GM19395 (cell line): ENCODE measurements around the gene REL.
"Not testable (repeated sequence)": the region's sequence is repeated elsewhere in the genome, so short reads cannot be mapped to it uniquely, and the experiment has no call there.

Source experiments
- ATAC-seq: cut with Tn5 transposase; IDR thresholded peaks from one replicate; pipeline ENCODE4 v1.9.1; 2021; ENCODE audit warnings: mild to moderate bottlenecking, moderate library complexity; ENCODE audit not compliant: unreplicated experiment

REL gene

DNA sequence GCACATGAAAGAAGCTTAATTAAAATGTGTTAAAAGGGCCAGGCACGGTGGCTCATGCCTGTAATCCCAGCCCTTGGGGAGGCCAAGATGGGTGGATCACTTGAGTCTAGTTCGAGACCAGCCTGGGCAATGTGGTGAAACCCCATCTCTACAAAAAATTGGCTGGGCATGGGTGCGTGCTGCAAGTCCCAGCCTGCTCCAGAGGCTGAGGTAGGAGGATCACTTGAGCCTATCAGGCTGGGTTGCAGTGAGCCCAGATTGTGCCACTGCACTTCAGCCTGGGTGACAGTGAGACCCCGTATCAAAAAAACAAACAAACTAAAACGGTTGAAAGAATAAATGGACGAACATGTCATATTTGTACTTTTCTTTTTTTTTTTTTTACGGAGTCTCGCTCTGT, 26.0 kb downstream of the REL start:
- ATAC-seq, result no peak

DNA sequence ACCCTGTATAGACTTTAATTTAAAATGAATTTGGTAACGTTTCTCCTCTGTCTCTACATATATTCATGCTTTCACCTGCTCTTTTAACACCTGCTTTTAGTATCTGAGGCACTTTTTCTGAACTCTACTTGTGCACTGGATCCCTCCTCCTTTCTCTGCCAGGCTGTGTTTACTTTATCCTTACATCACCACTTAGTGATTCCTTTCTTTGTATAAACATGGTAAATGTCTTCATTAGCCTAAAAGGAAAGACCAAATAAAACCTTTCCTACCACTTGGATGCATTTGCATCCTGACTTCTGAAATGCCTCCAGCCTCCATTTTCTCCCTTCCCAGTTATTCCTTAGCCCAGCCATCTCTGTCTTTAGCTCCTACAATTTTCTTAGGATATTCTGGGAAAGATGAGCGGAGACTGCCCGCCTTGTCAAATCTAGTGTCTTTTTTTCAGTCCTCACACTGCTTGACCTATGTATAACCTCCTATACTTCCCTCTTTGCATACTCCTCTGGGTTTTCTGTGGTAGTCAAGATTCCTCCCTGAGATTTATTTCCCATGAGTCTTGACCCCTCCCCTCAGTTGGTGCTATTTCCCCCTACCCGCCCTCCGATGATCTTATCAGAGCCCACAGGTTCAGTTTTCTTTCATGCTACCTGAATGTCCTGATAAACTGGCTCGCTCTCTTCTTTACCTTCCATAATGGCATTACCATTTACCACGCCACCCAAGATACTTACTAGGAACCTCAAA, 44.8 kb downstream of the REL start:
- ATAC-seq, result no peak

DNA sequence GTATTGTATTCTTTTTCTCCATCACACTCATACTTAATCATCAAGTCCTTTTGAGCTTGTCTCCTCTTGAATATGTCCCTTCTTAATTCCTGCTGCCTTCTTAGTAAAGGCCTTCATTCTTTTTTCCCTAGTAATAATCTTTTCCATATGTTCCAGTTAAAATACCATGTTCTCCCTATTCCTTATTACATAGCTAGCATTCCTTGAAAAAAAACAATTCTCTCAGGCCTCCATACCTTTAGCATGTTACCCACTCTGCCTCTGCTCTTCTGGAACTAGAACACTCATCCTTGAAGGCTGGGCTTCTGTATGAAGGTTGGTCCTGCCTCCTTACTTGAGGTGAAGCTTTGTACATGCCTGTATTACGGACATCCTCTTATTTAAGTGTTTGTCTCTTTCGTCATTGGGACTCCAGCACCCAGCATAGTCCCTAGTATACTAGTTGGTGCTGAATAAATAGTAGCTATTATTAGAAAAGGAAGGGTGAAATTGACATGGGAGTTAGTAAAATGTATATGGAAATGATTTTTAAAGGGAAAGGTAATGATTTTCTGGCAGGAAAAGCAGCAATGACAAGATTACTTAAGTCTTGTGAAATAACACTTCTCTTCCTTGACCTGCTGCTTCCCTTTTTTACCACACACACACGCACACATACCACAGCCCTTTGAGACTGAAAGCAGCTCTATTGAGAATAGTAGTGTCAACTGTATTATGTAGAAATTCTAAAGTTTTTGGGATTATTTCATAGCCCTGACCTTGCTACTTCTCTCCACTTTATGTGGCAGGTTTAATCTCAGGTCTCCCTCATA, 45.6 kb downstream of the REL start:
- ATAC-seq, result no peak

DNA sequence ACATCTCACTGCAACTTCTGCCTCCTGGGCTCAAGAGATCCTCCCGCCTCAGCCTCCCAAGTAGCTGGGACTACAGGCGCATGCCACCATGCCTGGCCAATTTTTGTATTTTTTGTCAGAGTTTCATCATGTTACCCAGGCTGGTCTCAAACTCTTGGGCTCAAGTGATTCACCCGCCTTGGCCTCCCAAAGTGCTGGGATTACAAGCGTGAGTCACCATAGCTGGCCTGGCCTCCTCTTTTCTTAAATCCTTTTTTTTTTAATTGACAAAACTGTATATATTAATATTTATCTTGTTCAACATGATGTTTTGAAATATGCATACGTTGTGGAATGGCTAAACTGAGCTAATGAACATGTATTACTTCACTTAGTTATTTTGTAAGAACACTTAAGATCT, 50.7 kb downstream of the REL start:
- ATAC-seq, result not testable (repeated sequence)

DNA sequence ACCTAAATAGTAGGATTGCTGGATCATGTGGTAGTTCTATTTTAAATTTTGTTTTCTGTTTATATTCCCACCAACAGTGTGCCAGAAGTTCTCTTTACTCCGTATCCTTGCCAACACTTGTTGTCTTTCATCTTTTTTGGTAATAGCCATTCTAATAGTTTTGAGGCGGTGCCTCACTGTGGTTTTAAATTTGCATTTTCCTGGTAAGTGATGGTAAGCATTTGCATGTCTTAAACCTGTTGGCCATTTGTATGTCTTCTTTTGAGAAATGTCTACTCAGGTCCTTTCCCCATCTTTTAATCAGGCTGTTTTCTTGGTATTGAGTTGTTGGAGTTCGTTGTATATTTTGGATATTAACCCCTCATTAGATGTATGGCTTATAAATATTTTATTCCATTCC, 51.6 kb downstream of the REL start:
- ATAC-seq, result no peak

DNA sequence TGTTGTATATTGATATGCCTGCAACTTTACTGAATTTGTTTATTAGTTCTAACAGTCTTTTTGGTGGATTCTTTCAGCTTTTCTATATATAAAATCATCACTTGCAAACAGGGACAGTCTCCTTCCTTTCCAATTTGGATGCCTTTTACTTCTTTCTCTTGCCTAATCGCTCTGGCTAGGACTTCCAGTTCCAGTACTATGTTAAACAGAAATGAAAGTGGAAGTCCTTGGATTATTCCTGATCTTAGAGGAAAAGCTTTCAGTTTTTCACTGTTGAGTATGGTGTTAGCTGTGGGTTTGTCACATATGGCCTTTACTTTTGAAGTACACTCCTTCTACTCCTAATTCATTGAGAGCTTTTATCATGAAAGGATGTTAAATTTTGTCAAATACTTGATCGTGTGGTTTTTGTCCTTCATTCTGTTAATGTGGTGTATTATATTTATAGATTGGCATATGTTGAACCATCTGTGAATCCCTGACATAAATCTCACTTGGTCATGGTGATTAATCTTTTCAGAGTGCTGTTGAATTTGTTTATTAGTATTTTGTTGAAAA, 52.9 kb downstream of the REL start:
- no peak for ATAC-seq

DNA sequence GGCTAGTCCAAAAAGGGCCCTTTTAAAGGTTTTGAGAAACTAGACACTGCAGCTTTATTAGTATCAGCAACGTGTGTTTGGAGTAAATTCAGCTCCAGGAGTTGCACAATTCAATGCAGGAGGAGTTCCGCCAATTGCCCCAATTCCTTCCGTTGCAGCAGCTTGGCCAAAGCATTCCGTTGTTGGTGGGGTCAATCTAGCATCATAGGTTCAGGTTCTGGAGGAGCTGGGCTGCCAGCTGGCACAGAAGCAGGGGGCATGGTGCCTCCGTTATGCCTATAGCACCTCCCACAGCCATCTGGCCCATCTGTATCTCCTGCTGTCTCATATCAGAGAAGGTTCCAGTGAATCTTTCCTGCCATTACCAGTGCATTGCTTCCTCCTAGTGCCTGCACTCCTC, 55.4 kb downstream of the REL start:
- ATAC-seq, result no peak

DNA sequence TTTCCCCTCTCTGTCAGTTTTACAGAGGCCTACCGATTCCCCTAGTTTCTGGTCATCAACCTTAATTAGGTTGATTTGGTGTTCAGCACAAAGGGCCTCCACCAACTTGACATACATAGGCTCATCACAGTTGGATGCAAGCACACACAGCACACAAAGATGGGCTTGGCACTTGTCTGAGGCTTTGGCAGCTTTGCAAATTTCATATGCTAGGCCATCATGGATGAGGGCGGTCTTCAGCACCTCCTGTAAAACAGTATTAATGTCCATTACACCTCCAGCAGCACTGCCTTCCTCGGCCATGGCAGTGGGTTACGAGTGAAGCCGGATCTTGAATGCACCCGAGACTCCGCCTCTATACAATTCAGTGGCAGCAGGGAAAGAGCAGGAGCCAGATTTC, 56.9 kb downstream of the REL start:
- ATAC-seq, result no peak

DNA sequence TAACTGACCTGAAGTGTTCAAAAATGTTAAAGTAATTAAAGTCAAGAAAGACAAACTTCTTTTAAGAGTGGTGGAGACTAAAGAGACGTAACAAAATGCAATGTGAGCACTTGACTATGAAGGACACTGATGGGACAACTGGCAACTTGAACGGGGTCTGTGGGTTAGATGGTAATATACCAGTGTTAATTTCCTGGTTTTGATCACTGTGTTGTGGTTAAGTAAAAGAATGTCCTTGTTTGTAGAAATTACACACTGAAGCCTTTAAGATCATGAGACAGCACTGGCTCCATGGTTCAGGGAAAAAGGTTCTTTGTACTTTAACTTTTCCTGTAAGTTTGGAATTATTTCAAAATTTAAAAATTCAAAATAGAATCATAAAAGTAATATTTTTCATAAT, 58.2 kb downstream of the REL start:
- ATAC-seq, result no peak

DNA sequence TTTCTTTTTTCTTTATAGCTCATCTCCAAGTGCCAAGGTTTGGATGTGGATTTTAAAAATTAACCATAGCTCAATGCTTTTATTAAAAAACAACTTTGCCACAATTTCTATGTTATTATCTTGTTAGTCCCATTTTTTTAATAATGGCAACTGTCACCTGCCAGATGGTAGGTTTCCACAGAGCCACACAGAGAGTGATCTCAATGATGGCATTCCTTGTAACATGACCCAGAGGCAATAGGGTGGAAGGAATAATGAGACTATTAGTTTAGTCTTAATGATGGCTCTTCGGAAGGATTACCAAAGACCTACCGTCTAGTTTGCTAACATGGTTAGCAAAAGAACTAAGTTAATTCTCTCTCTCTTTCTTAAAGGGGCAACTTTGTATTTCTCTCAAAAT, 64.0 kb downstream of the REL start:
- no peak for ATAC-seq

DNA sequence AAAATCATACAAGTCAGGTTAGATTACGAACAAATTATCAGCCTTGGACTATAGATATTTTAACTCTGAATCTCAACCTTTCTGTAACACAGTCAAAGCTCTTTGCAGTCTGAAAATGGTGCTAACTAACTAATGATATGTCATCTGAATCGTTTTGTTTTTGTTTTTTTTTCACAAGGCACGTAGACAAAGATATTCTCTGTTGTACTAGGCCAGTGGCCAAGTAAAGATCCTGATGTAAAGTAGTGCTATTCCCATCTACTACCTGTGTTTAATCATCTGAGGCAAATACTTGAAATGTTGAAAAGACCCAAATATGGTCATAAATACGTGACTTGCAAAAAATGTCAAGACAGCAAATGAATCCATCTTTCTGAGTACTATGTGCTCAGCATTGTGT, 65.7 kb downstream of the REL start:
- no peak for ATAC-seq

DNA sequence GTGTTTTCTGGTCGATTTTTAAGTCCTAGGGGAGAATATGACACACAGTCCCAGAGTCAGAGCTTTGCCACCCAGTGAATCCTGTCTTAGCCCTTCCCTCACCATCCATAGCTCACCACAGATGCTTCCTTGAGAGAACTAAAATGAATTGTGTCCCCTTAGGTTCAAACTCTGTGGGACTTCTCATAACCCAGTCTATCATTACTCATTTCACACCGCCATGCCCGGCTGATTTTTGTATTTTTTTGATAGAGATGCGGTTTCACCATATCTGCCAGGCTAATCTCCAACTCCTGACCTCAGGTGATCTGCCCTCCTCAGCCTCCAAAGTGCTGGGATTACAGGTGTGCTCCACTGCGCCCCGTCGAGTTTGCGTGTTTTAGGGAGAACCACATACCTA, 66.8 kb downstream of the REL start:
- no peak for ATAC-seq

DNA sequence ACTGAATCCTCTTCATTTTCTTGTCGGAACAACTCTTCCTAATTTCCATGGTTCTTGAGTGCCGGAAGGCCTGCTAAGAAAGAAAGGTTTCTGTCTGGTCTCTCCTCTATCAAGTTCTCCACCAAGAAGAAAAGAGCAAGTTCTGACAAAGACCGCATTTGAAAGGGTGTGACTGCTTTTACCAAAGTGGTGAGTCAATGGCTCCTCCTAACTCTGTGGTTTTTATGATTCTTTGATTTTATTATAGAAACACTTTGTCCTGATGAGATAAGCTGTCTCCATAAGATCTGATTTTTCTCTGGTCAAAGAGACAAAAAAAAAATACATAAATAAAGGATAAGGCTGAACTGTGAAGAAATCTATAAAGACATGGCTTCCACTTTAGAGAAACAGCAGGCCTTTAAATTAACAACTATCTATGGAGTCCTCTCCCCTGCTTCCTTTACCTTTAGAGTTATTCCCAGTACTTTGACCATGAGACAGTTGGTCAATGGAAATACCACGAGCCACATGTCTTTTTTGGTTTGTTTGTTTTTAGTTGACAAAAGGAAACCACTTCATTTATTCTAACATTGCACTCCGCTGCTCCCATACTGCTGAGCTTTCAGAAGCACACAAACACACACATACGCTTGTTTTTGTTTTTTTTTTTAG, 67.7 kb downstream of the REL start:
- ATAC-seq, result no peak

DNA sequence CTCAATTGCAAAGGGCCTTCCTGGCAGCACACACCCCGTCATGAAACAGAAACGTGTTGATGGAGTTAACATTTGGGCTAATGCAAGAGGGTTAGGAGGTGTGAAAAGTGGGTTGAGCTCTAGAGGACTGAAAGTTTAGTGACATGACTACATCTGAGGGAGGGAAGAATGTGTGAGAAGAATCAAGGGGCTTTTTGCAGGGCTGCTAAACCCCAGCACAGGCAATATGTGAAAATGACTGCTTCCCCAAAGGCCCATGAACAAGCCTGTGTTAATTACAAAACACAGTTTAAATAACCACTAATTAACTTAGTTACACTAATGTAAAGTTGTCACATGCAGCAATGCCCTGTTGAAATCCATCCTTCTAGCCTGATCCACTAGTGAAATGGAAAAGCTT, 72.8 kb downstream of the REL start:
- no peak for ATAC-seq

DNA sequence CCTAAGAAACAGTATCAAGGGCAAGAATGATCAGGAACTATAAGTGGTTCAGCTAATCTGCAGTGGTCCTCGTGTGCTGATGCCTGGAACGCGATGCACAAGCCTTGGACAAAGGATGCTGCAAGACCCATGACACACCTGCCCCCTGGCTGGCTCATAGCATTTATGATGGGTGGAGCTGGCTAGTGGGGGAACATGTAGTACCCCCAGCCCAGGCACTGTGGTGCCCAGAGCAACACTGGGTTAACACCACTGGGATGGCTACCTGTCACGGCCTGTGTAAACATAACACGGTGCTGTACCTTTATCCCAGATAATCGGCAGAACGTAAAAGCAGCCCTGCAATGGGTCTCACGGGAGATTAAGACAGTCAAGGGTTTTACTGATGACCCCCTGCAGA, 75.8 kb downstream of the REL start:
- no peak for ATAC-seq

DNA sequence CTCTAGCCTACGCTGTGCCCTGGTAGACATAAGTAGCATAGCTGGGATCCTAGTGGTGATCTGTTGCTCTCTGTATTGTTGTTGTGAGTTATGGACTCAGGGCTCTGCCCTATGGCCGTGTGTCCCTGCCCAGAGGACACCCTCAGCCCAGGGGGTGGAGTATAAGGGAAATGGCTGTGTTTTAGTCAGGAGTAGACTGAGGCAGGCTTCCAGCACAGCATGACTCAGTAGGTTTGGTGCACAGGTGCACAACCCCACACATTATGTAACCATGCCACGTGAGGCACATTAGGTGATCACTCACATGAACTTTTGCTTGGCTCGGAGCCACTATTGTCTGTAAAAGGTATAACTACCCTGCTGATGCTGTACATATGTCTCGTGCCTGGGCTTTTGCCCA, 76.3 kb downstream of the REL start:
- no peak for ATAC-seq

DNA sequence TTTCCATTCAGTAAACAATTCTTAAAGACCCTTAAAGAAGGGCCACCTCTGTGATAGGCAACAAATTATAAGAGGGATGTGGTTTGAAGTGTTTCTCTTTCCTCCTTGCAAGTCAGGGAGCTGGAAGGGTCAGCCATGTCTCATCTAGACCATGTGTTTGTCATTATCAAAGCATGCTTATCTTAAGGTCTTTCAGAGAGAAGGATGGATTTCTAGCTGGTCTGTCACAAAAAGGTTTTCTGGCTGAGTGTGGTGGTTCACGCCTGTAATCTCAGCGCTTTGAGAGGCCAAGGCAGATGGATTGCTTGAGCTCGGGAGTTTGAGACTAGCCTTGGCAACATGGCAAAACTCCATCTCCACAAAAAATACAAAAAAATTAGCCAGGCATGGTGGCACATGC, 77.0 kb downstream of the REL start:
- ATAC-seq, result no peak

DNA sequence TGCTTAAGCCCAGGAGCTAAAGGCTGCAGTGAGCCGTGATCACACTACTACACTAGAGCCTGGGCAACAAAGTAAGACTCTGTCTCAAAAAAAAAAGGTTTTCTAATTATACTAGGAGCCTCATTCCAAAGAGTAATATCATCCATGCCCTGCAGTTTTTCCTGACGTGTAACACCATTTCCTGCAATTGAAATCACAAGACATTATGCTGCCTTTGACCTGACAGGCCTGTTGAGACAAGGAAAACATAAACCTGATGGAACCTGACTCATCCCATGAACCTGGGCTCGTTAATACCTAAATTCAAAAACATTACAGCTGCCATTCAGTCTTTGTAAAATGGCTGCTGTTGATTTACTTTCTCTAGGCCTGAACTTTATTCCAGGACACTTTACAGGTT, 77.4 kb downstream of the REL start:
- no peak for ATAC-seq

DNA sequence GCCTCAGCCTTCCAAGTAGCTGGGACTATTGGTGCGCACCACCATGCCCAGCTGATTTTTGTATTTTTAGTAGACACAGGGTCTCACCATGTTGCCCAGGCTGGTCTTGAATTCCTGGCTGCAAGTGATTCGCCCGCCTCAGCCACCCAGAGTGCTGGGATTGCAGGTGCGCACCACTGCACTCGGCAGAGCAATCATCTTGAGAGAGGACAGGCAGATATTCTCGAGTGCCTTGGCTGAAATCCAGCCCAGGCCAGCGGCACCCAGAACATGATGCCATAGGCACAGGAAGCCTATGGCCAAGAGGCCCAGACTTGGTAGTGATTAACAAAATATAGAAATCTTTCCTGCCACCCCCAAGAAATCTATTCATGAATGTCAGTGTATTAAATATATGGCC, 78.1 kb downstream of the REL start:
- no peak for ATAC-seq

DNA sequence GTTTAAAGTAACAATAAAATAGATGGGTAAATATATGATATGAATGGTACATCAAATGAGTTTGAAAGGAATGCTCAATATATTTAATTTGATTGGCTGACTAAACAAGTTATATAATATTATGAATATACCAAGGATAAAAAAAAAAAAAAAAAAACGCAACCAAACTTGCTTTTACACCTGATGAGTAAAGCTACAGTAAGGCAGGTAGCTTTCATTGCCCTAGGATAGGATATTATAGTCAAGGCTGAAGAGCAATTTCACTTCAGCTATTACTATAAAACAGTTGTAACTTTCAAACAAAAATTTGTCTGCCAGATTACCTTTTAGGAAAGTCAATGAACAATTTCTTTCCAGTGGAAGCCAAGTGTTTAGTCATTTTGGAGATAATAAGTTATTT, 79.3 kb downstream of the REL start:
- no peak for ATAC-seq

DNA sequence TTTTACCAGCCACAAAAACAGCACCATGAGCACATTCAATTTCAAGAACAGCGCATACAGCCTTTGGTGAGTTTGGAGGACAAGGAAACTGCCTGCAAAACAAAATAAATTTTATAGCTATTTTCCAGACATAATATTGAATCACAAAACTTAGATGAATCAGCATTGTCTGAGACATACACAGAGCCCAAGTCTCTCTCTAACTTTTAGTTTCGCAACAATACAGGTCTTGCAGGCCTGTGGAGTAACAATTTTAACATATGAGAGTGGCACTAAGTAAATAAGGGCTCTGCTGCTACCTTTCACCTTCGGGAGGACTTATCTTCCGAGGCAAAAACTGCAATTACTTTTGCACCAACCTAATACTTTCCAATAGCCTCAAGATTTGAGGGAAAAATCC, 80.1 kb downstream of the REL start:
- ATAC-seq, result no peak

DNA sequence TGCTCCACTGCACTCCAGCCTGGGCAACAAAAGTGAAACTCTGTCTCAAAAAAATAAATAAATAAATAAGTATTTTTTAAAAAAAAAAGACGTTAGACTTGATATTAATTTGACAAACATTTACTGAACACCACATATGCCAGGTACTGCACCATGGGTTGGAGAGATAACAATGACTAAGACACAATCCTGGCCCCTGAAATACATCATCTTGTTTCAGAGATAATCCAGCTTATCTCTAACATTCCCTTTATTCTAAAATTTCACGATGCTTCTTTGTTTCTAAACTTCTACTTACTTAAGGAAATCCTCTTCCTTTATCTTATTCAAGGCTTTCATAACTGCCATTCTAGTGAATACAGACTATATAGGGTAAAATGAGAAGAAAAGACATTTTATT, 81.2 kb downstream of the REL start:
- no peak for ATAC-seq
